OCI-LY1 (cell line): ENCODE results near the gene SMAD4.

Experiments
- H2AFZ ChIP-seq: fragments of 200-600 bp; sonication (generic), shearing (Covaris generic); 2 replicates; pipeline ENCODE4 v1.6.0; 2014; ENCODE audit warnings: antibody characterized with exemption, mild to moderate bottlenecking, low read length
- H3F3A ChIP-seq: fragments of 200-600 bp; sonication (generic), shearing (Covaris generic); 2 replicates; pipeline ENCODE4 v1.6.0; 2014; ENCODE audit warnings: mild to moderate bottlenecking, antibody characterized with exemption, low read length, moderate library complexity; ENCODE audit not compliant: insufficient read depth
- H3K27ac ChIP-seq: fragments of 200-600 bp; sonication (generic); 2 replicates; pipeline ENCODE4 v1.5.1; 2014; ENCODE audit warnings: low read length, mixed run types, mild to moderate bottlenecking, low read depth; ENCODE audit not compliant: poor library complexity, severe bottlenecking
- H3K27me3 ChIP-seq: fragments of 200-600 bp; sonication (generic); 2 replicates; pipeline ENCODE4 v1.6.0; 2014; ENCODE audit warnings: antibody characterized with exemption, mild to moderate bottlenecking, low read length, moderate library complexity; ENCODE audit not compliant: insufficient read depth
- H3K36me3 ChIP-seq: fragments of 200-600 bp; sonication (generic); 2 replicates; pipeline ENCODE4 v1.6.1; 2014; ENCODE audit warnings: mild to moderate bottlenecking, antibody characterized with exemption, low read length, moderate library complexity, mixed read lengths; ENCODE audit not compliant: insufficient read depth
- H3K4me1 ChIP-seq: fragments of 200-600 bp; sonication (generic); 2 replicates; pipeline ENCODE4 v1.5.1; 2014; ENCODE audit warnings: mild to moderate bottlenecking, low read length, moderate library complexity; ENCODE audit not compliant: insufficient read depth, severe bottlenecking
- H3K4me2 ChIP-seq: fragments of 200-600 bp; sonication (generic), shearing (Covaris generic); 2 replicates; pipeline ENCODE4 v1.6.1; 2014; ENCODE audit warnings: low read length
- H3K4me3 ChIP-seq: fragments of 200-600 bp; sonication (generic); 2 replicates; pipeline ENCODE4 v1.5.1; 2014; ENCODE audit warnings: low read length, low read depth, mild to moderate bottlenecking, mixed read lengths; ENCODE audit not compliant: poor library complexity, severe bottlenecking
- H3K79me2 ChIP-seq: fragments of 200-600 bp; shearing (Covaris generic); 2 replicates; pipeline ENCODE4 v1.6.1; 2016; ENCODE audit warnings: mixed run types, low read length, mixed read lengths; ENCODE audit not compliant: insufficient read depth
- H3K9ac ChIP-seq: fragments of 200-600 bp; sonication (generic), shearing (Covaris generic); 2 replicates; pipeline ENCODE4 v1.6.1; 2014; ENCODE audit warnings: mild to moderate bottlenecking, low read length, mixed read lengths
- H3K9me2 ChIP-seq: fragments of 200-600 bp; sonication (generic), shearing (Covaris generic); 2 replicates; pipeline ENCODE4 v1.6.1; 2014; ENCODE audit warnings: low read depth, mild to moderate bottlenecking, low read length, mixed read lengths
- H3K9me3 ChIP-seq: fragments of 200-600 bp; shearing (Covaris generic); 2 replicates; pipeline ENCODE4 v1.6.1; 2014; ENCODE audit warnings: low read length, mixed read lengths
- H4K20me1 ChIP-seq: fragments of 200-600 bp; sonication (generic), shearing (Covaris generic); 2 replicates; pipeline ENCODE4 v1.6.0; 2016; ENCODE audit warnings: mild to moderate bottlenecking, low read length; ENCODE audit not compliant: insufficient read depth
- EZH2 ChIP-seq: fragments of 200-600 bp; sonication (generic), shearing (Covaris generic); IDR thresholded peaks from 2 replicates; pipeline ENCODE4 v1.8.0; 2017; ENCODE audit warnings: borderline replicate concordance, mixed run types, mild to moderate bottlenecking, antibody characterized with exemption, low read length, moderate library complexity, mixed read lengths
- TF ChIP-seq, protein P1 (sequence below): fragments of 200-600 bp; sonication (generic), shearing (Covaris generic); IDR thresholded peaks from 2 replicates; pipeline ENCODE4 v1.5.1; 2017; ENCODE audit warnings: mild to moderate bottlenecking, antibody characterized with exemption, low read length, moderate library complexity, mixed read lengths

SMAD4 gene

DNA sequence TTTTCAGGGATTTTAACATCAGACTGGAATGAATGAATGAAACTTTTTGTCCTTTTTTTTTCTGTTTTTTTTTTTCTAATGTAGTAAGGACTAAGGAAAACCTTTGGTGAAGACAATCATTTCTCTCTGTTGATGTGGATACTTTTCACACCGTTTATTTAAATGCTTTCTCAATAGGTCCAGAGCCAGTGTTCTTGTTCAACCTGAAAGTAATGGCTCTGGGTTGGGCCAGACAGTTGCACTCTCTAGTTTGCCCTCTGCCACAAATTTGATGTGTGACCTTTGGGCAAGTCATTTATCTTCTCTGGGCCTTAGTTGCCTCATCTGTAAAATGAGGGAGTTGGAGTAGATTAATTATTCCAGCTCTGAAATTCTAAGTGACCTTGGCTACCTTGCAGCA, 53.4 kb downstream of the SMAD4 start:
- Histone ChIP-seq H2AFZ (no peak overlapping the region), H3K4me1 (no peaks in the 10 kb centered on the region), H3K9ac (no peak overlapping the region), H4K20me1 (no peaks in the 10 kb centered on the region), H3K4me2 (no peak overlapping the region), H3K4me3 (no peak overlapping the region), H3K9me2 (no peaks in the 10 kb centered on the region), H3K79me2 (no peaks in the 10 kb centered on the region), H3K27ac (no peak overlapping the region), H3K36me3 (peaks cover 85% of the 10 kb centered on the region), H3K9me3 (peaks cover 6% of the 10 kb centered on the region; the same call in 1 of the 2 replicates), H3F3A (no peaks in the 10 kb centered on the region), H3K27me3 (no peaks in the 10 kb centered on the region)
- TF ChIP-seq EZH2, result no peak
- TF ChIP-seq, protein P1, sequence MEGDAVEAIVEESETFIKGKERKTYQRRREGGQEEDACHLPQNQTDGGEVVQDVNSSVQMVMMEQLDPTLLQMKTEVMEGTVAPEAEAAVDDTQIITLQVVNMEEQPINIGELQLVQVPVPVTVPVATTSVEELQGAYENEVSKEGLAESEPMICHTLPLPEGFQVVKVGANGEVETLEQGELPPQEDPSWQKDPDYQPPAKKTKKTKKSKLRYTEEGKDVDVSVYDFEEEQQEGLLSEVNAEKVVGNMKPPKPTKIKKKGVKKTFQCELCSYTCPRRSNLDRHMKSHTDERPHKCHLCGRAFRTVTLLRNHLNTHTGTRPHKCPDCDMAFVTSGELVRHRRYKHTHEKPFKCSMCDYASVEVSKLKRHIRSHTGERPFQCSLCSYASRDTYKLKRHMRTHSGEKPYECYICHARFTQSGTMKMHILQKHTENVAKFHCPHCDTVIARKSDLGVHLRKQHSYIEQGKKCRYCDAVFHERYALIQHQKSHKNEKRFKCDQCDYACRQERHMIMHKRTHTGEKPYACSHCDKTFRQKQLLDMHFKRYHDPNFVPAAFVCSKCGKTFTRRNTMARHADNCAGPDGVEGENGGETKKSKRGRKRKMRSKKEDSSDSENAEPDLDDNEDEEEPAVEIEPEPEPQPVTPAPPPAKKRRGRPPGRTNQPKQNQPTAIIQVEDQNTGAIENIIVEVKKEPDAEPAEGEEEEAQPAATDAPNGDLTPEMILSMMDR, result no peak

DNA sequence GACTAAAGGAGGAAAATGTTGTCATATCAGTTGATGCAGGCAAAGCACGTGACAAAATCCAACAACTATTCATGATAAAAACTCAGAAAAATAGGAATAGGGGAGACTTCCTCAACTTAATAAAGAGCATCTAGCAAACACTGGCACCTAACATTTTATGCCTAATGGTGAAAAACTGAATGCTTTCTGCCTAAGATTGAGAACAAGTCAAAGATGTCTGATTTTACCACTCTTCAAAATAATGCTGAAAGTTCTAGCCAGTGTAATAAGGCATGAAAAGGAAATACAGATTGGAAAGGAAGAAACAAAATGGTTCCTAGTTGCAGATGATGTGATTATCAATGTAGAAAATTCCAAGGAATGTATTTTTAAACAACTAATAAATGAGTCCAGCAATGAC, 58.4 kb downstream of the SMAD4 start:
- Histone ChIP-seq H3K4me1 (no peaks in the 10 kb centered on the region), H3K36me3 (peaks cover 36% of the 10 kb centered on the region), H3K27ac (no peak overlapping the region), H3K4me2 (no peak overlapping the region), H4K20me1 (no peaks in the 10 kb centered on the region), H3K4me3 (no peak overlapping the region), H3K9me3 (peaks cover 11% of the 10 kb centered on the region), H2AFZ (no peak overlapping the region), H3K9me2 (no peaks in the 10 kb centered on the region), H3F3A (no peaks in the 10 kb centered on the region), H3K79me2 (no peaks in the 10 kb centered on the region), H3K9ac (no peak overlapping the region), H3K27me3 (no peaks in the 10 kb centered on the region)
- no peak for TF ChIP-seq EZH2
- TF ChIP-seq, protein P1, result no peak

GRCh38 chr18:51089691-51090090, 59.7 kb downstream of the SMAD4 start:
- Histone ChIP-seq H3K9ac (no peak overlapping the region), H4K20me1 (no peaks in the 10 kb centered on the region), H3K4me2 (no peak overlapping the region)

More at GRCh38 chr18:51089691-51090090, 59.7 kb downstream of the SMAD4 start:
- H3K79me2 ChIP-seq, result no peaks in the 10 kb centered on the region
- H3K9me2 ChIP-seq, result no peaks in the 10 kb centered on the region
- no peaks in the 10 kb centered on the region for H3K4me1 ChIP-seq
- peaks cover 24% of the 10 kb centered on the region for H3K36me3 ChIP-seq
- peaks cover 11% of the 10 kb centered on the region for H3K9me3 ChIP-seq
- H3F3A ChIP-seq, result no peaks in the 10 kb centered on the region
- no peaks in the 10 kb centered on the region for H3K27me3 ChIP-seq
- H2AFZ ChIP-seq, result no peak overlapping the region
- H3K4me3 ChIP-seq, result no peak overlapping the region
- TF ChIP-seq, protein P1, result no peak
- no peak for TF ChIP-seq EZH2
- no peak overlapping the region for H3K27ac ChIP-seq
